Tibial artery (tissue), 4 donors: ENCODE measurements around the gene NAA40.

Experiments
- DNase-seq, 2 donors: peaks; one replicate each; pipeline ENCODE4 v3.0.0-alpha.2; 2019
- H3K27ac ChIP-seq, 2 donors: fragments of 200-600 bp; sonication (generic) in 1 of 2; 1 replicate in 1 of 2; 2 replicates in 1 of 2; pipeline ENCODE4 v1.5.1; 2018 to 2019; ENCODE audit warnings: mild to moderate bottlenecking in 1 of 2
- H3K27me3 ChIP-seq, 2 donors: fragments of 200-600 bp; sonication (generic) in 1 of 2; one replicate each; pipeline versions ENCODE4 v1.5.1 to v1.6.0; 2016 to 2019
- H3K36me3 ChIP-seq, 3 donors: fragments of 200-600 bp; sonication (generic) in 2 of 3; one replicate each; pipeline ENCODE4 v1.5.1; 2016 to 2019; ENCODE audit warnings: mild to moderate bottlenecking in 2 of 3
- H3K4me1 ChIP-seq, 4 donors: fragments of 200-600 bp; sonication (generic) in 2 of 4; 1 replicate in 3 of 4; 2 replicates in 1 of 4; pipeline ENCODE4 v1.5.1; 2016 to 2019
- H3K4me3 ChIP-seq, 2 donors: fragments of 200-600 bp; sonication (generic) in 1 of 2; 1 replicate in 1 of 2; 2 replicates in 1 of 2; pipeline ENCODE4 v1.5.1; 2018 to 2019; ENCODE audit warnings: mild to moderate bottlenecking in 2 of 2
- H3K9me3 ChIP-seq, 3 donors: fragments of 200-600 bp; sonication (generic) in 1 of 3; one replicate each; pipeline ENCODE4 v1.5.1; 2016 to 2019
- CTCF ChIP-seq, 2 experiments: fragments of 200-600 bp in 1 of 2; fragments of 450-650 bp in 1 of 2; IDR thresholded peaks; one replicate each; pipeline ENCODE4 v1.5.1; 2017 to 2019; ENCODE audit warnings: antibody characterized with exemption in 2 of 2, mild to moderate bottlenecking in 1 of 2, moderate library complexity in 1 of 2
- intact Hi-C: fragments of 100-400 bp; cut with DNase I; formaldehyde crosslinking; loops from one replicate; pipeline ENCODE4 v1.15.0; 2023; ENCODE audit warnings: low total_unique reads

NAA40 gene

GRCh38 chr11:63985812-63986155 is 47.0 kb downstream of the NAA40 start:
- no peak for DNase-seq

GRCh38 chr11:63986156-63986931 is 47.5 kb downstream of the NAA40 start, which contains the start of gene OTUB1:
OTUB1 (plus strand) TSS chr11:63986438; CDS start chr11:63986457, 19 bp downstream.
- intact Hi-C loops: no loop called here
- peak; percentile 90 to 94 for DNase-seq
- H3K27me3 ChIP-seq: no peaks in the 10 kb centered on the region

More at GRCh38 chr11:63985812-63986155, 47.0 kb downstream of the NAA40 start:
- Histone ChIP-seq H3K4me3 (peak overlapping the region; percentile 69 to 97), H3K4me1 (peaks cover 0 to 23% (median 18%) of the 10 kb centered on the region in 4 donors), H3K27me3 (no peaks in the 10 kb centered on the region), H3K9me3 (no peaks in the 10 kb centered on the region), H3K27ac (peak overlapping the region; percentile 77 to 88), H3K36me3 (peaks cover 4 to 27% (median 7%) of the 10 kb centered on the region in 3 donors)
- intact Hi-C loops: no loop called here
- no peak for TF ChIP-seq CTCF (IDR thresholded peaks at IDR 0.05)

GRCh38 chr11:63986932-63987513 is 48.2 kb downstream of the NAA40 start:
- intact Hi-C loops: no loop called here
- no peaks in the 10 kb centered on the region for H3K9me3 ChIP-seq
- DNase-seq: no peak
- peaks cover 0 to 23% (median 18%) of the 10 kb centered on the region in 4 donors for H3K4me1 ChIP-seq
- H3K27ac ChIP-seq: peak overlapping the region; percentile 77 to 88
- H3K36me3 ChIP-seq: peaks cover 12 to 40% (median 15%) of the 10 kb centered on the region in 3 donors
- TF ChIP-seq CTCF (IDR thresholded peaks at IDR 0.05): no peak
- peak overlapping the region; percentile 69 to 97 for H3K4me3 ChIP-seq
- no peaks in the 10 kb centered on the region for H3K27me3 ChIP-seq

More at GRCh38 chr11:63986156-63986931, 47.5 kb downstream of the NAA40 start, which contains the start of gene OTUB1:
- TF ChIP-seq CTCF (IDR thresholded peaks at IDR 0.05): no peak
- Histone ChIP-seq H3K4me1 (peaks cover 0 to 23% (median 18%) of the 10 kb centered on the region in 4 donors), H3K36me3 (peaks cover 9 to 33% (median 13%) of the 10 kb centered on the region in 3 donors), H3K4me3 (peak within 1 kb of the TSS; percentile 69 to 97), H3K9me3 (no peaks in the 10 kb centered on the region), H3K27ac (peak within 1 kb of the TSS; percentile 77 to 88)

GRCh38 chr11:63991558-63991957 is 52.8 kb downstream of the NAA40 start:
- Histone ChIP-seq H3K27me3 (no peaks in the 10 kb centered on the region), H3K27ac (no peak overlapping the region), H3K4me3 (no peak overlapping the region), H3K36me3 (peaks cover 22 to 85% (median 42%) of the 10 kb centered on the region in 3 donors), H3K4me1 (peaks cover 0 to 16% (median 15%) of the 10 kb centered on the region in 4 donors), H3K9me3 (no peaks in the 10 kb centered on the region)
- TF ChIP-seq CTCF (IDR thresholded peaks at IDR 0.05): no peak
- intact Hi-C loops: no loop called here
- no peak for DNase-seq

GRCh38 chr11:63993100-63993499 is 54.3 kb downstream of the NAA40 start:
- Histone ChIP-seq H3K4me1 (peaks cover 0 to 2% (median under 1%) of the 10 kb centered on the region in 4 donors), H3K27me3 (no peaks in the 10 kb centered on the region), H3K27ac (no peak overlapping the region), H3K4me3 (no peak overlapping the region), H3K9me3 (no peaks in the 10 kb centered on the region), H3K36me3 (peaks cover 33 to 99% (median 57%) of the 10 kb centered on the region in 3 donors)
- DNase-seq: no peak
- TF ChIP-seq CTCF (IDR thresholded peaks at IDR 0.05): no peak
- intact Hi-C loops: no loop called here
